Gastroesophageal sphincter (tissue), 3 donors: ENCODE data around the gene CUBN.

ENCODE experiments used
- CTCF ChIP-seq, 4 experiments: fragments of 200-600 bp in 2 of 4; fragments of 450-650 bp in 2 of 4; sonication (generic) in 1 of 4; IDR thresholded peaks; one replicate each; pipeline ENCODE4 v1.5.1; 2017 to 2019; ENCODE audit warnings: antibody characterized with exemption in 4 of 4, mild to moderate bottlenecking in 2 of 4, moderate library complexity in 2 of 4
- POLR2A ChIP-seq, 2 donors: fragments of 450-650 bp; IDR thresholded peaks; one replicate each; pipeline ENCODE4 v1.6.1; 2017; ENCODE audit warnings: antibody characterized with exemption in 2 of 2, mild to moderate bottlenecking in 2 of 2, moderate library complexity in 1 of 2

GRCh38 chr10:16993186-16993585, 136.4 kb downstream of the CUBN start:
- no peak for TF ChIP-seq CTCF (IDR thresholded peaks at IDR 0.05)
- no peak for TF ChIP-seq POLR2A (IDR thresholded peaks at IDR 0.05)
